ENCODE measurements around the gene ROBO2. TPM values are rescaled to one million over a fixed set of nuclear protein-coding genes. Genes with fewer than 3 reads are reported as not detected.

The ROBO2 gene
- total RNA-seq, 2 donors from 2014 or later, result 9.8 to 9.9 TPM

DNA sequence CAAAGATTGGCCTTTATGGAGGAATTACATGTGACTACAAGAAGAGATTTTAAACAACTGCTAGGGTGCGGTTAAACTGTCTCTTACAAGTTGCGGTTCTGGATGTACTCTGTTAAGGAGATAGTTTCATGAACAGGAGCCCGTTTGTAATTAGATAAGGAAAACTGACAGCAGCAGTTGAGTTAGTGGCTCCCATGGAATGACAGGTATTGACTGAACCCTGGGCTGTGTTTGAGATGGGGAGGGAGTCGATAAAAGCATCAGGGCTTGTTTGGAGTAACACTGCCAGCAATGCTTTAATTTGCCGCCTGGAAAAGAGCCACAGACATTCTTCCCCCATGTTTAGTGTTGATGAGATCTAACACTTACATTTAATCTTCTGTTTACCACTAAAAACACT, 139.9 kb downstream of the ROBO2 start:
- H3K9me3 ChIP-seq, result no peaks in the 10 kb centered on the region
- no peak for ATAC-seq (ENCODE audit: insufficient number of reproducible peaks, low FRiP score, low read depth)

DNA sequence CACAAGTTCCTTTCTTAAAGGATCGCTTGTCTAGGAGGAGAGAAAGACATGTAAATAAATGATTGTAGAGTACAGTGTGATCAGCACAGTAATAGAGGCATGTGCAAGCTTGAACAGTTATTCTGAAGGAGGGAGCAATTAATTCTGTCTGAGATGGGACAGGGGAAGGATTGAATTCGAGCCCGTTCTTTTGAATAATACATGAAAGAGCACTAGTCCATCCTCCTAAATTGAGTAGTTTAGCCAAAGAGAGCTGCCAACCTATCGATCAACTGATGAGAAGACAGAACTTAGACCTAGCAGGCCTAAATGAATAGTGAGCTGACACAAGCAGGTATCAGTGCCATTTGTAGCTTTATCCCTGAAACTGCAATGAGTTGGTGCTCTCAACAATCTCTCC, 142.4 kb downstream of the ROBO2 start:
- TF ChIP-seq, protein P1, sequence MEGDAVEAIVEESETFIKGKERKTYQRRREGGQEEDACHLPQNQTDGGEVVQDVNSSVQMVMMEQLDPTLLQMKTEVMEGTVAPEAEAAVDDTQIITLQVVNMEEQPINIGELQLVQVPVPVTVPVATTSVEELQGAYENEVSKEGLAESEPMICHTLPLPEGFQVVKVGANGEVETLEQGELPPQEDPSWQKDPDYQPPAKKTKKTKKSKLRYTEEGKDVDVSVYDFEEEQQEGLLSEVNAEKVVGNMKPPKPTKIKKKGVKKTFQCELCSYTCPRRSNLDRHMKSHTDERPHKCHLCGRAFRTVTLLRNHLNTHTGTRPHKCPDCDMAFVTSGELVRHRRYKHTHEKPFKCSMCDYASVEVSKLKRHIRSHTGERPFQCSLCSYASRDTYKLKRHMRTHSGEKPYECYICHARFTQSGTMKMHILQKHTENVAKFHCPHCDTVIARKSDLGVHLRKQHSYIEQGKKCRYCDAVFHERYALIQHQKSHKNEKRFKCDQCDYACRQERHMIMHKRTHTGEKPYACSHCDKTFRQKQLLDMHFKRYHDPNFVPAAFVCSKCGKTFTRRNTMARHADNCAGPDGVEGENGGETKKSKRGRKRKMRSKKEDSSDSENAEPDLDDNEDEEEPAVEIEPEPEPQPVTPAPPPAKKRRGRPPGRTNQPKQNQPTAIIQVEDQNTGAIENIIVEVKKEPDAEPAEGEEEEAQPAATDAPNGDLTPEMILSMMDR (IDR thresholded peaks at IDR 0.05), result no peak
- Histone ChIP-seq H3K27ac (no peak overlapping the region), H3K4me1 (ENCODE audit: control insufficient read depth in 1 of 2, low read depth in 2 of 2) (no peaks in the 10 kb centered on the region), H3K36me3 (no peaks in the 10 kb centered on the region), H3K27me3 (replicated peaks; ENCODE audit: insufficient read depth) (no peaks in the 10 kb centered on the region), H3K4me3 (no peak overlapping the region), H3K9me3 (no peaks in the 10 kb centered on the region)
- ATAC-seq (ENCODE audit: insufficient number of reproducible peaks, low FRiP score, low read depth) (no peak), DNase-seq (ENCODE audit: low spot score) (no peak)

More for the DNA sequence above, 139.9 kb downstream of the ROBO2 start:
- TF ChIP-seq, protein P1 (IDR thresholded peaks at IDR 0.05), result no peak
- Histone ChIP-seq H3K27ac (no peak overlapping the region), H3K4me1 (ENCODE audit: control insufficient read depth in 1 of 2, low read depth in 2 of 2) (no peaks in the 10 kb centered on the region), H3K27me3 (replicated peaks; ENCODE audit: insufficient read depth) (no peaks in the 10 kb centered on the region), H3K36me3 (no peaks in the 10 kb centered on the region), H3K4me3 (no peak overlapping the region)
- no peak for DNase-seq (ENCODE audit: low spot score)

DNA sequence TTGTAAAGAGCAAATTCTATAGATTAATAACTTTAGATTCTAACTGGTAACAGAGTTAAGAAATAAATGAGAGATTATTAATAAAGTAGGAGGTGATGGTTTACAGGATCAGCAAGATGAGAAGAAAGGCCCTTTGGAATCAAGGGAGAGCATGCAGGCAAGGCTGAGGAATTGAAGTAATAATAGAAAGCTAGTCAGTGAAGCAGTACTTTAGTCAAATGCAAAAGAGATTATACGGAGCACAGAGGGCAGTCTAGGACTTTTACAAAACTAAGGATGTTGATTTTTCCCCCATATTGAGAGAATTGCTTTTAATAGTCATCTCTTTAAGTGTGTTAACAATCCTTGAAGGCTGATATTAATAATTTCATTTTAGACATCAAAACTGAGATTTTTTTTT, 146.4 kb downstream of the ROBO2 start:
- Histone ChIP-seq H3K9me3 (no peaks in the 10 kb centered on the region), H3K36me3 (no peaks in the 10 kb centered on the region), H3K27ac (no peak overlapping the region), H3K4me3 (no peak overlapping the region), H3K27me3 (replicated peaks; ENCODE audit: insufficient read depth) (no peaks in the 10 kb centered on the region), H3K4me1 (ENCODE audit: control insufficient read depth in 1 of 2, low read depth in 2 of 2) (peaks cover 6 to 16% of the 10 kb centered on the region in 2 donors)
- ATAC-seq (ENCODE audit: insufficient number of reproducible peaks, low FRiP score, low read depth), result no peak
- DNase-seq (ENCODE audit: low spot score), result no peak
- TF ChIP-seq, protein P1 (IDR thresholded peaks at IDR 0.05), result no peak

GRCh38 chr3:77186728-77187127, 146.8 kb downstream of the ROBO2 start:
- Histone ChIP-seq H3K4me3 (no peak overlapping the region), H3K9me3 (no peaks in the 10 kb centered on the region), H3K27me3 (replicated peaks; ENCODE audit: insufficient read depth) (no peaks in the 10 kb centered on the region), H3K4me1 (ENCODE audit: control insufficient read depth in 1 of 2, low read depth in 2 of 2) (peaks cover 6 to 19% of the 10 kb centered on the region in 2 donors), H3K27ac (no peak overlapping the region), H3K36me3 (no peaks in the 10 kb centered on the region)
- TF ChIP-seq, protein P1 (IDR thresholded peaks at IDR 0.05), result no peak
- ATAC-seq (ENCODE audit: insufficient number of reproducible peaks, low FRiP score, low read depth), result no peak
- no peak for DNase-seq (ENCODE audit: low spot score)

GRCh38 chr3:77188210-77188609, 148.3 kb downstream of the ROBO2 start:
- H3K9me3 ChIP-seq, result no peaks in the 10 kb centered on the region
- no peaks in the 10 kb centered on the region for H3K27me3 ChIP-seq (replicated peaks; ENCODE audit: insufficient read depth)
- peaks cover 6 to 19% of the 10 kb centered on the region in 2 donors for H3K4me1 ChIP-seq (ENCODE audit: control insufficient read depth in 1 of 2, low read depth in 2 of 2)
- TF ChIP-seq, protein P1 (IDR thresholded peaks at IDR 0.05), result no peak
- ATAC-seq (ENCODE audit: insufficient number of reproducible peaks, low FRiP score, low read depth) (no peak), DNase-seq (ENCODE audit: low spot score) (no peak)
- no peaks in the 10 kb centered on the region for H3K36me3 ChIP-seq
- no peak overlapping the region for H3K27ac ChIP-seq
- H3K4me3 ChIP-seq, result no peak overlapping the region
